HepG2 (cell line): ENCODE results near the gene MAPK4.

Experiments used
- ARID2 ChIP-seq: sonication (generic); formaldehyde crosslinking; IDR thresholded peaks from 2 replicates; pipeline ENCODE4 v1.8.1; 2022; ENCODE audit warnings: mild to moderate bottlenecking, missing genetic modification reagents, borderline replicate concordance
- CTCF ChIP-seq: sonication (generic); formaldehyde crosslinking; IDR thresholded peaks from 2 replicates; pipeline ENCODE4 v1.5.0; 2020; ENCODE audit warnings: mild to moderate bottlenecking, missing genetic modification reagents, moderate library complexity
- ZFP41 ChIP-seq: sonication (generic); formaldehyde crosslinking; IDR thresholded peaks from 2 replicates; pipeline ENCODE4 v1.4.0; 2020; ENCODE audit warnings: mild to moderate bottlenecking, missing genetic modification reagents, borderline replicate concordance

- TF ChIP-seq CTCF (CRISPR knock-in tag) (no peak), ARID2 (CRISPR knock-in tag) (no peak), ZFP41 (CRISPR knock-in tag) (no peak)
Observed at GRCh38 chr18:50647237-50647636, 87.3 kb downstream of the MAPK4 start.
